Brain pericyte (primary cell): ENCODE data around the gene TMC5.
"Not testable (repeated sequence)": the region's sequence is repeated elsewhere in the genome, so short reads cannot be mapped to it uniquely, and the experiment has no call there.

Experiments used
- DNase-seq: peaks from one replicate; pipeline ENCODE4 v3.0.0-alpha.2; 2012; ENCODE audit warnings: low read depth, low spot score

Gene TMC5

DNA sequence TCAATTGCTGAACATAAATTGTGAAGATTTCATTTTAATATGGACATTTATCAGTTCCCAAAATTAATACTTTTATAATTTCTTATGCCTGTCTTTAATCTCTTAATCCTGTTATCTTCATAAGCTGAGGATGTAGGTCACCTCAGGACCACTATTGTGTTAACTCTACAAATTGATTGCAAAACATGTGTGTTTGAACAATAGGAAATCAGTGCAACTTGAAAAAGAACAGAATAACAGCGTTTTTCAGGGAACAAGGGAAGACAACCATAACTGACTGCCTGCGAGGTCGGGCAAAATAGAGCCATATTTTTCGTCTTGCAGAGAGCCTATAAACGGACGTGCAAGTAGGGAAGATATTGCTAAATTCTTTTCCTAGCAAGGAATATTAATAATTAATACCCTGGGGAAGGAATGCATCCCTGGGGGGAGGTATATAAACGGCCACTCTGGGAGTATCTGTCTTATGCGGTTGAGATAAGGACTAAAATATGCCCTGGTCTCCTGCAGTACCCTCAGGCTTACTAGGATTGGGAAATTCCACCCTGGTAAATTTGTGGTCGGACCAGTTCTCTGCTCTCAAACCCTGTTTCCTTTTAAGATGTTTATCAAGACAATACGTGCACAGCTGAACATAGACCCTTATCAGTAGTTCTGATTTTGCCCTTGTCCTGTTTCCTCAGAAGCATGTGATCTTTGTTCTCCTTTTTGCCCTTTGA is 125.8 kb downstream of the TMC5 start:
- DNase-seq: not testable (repeated sequence)

DNA sequence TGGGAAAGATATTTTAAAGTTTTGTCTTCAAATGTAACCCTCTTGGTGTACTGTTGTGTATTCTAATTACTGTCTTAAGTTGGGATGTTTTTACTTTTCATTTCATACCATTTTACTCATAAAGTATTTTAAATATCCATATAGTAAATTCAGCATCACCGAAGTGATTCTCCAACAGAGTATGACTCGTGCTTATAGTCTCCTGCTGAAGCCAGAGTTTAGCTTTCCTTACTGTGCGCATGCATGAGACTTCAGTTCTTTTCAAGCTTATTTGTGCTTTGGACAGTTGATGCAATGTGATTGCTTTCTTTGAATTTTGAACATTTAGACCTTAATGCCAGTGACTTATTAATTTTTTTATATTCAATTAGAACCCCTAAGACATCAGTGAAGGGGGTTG is 130.5 kb downstream of the TMC5 start:
- DNase-seq: no peak
